Central memory CD8-positive, alpha-beta T cell (primary cell): ENCODE data around the gene IFRD2.

Experiments used
- ATAC-seq: fragments of 150-1000 bp; cut with Tn5 transposase; replicated peaks from 2 replicates; pipeline ENCODE4 v1.10.0; 2022; ENCODE audit warnings: mild to moderate bottlenecking, moderate FRiP score, moderate number of reproducible peaks; ENCODE audit not compliant: poor library complexity, severe bottlenecking; ENCODE audit errors: extremely low read depth
- DNase-seq, 2 donors: peaks; one replicate each; pipeline ENCODE4 v3.0.0; 2021; ENCODE audit warnings: low spot score in 2 of 2
- H3K27ac Mint-ChIP-seq: one replicate; pipeline ENCODE4 v1.8.0; 2022; ENCODE audit warnings: low read depth, mild to moderate bottlenecking, moderate library complexity, mixed read lengths
- H3K27me3 Mint-ChIP-seq: one replicate; pipeline ENCODE4 v1.8.0; 2022; ENCODE audit warnings: mixed read lengths
- H3K36me3 Mint-ChIP-seq: one replicate; pipeline ENCODE4 v1.8.0; 2022; ENCODE audit warnings: mild to moderate bottlenecking, moderate library complexity, mixed read lengths; ENCODE audit not compliant: insufficient read depth
- H3K4me1 Mint-ChIP-seq: one replicate; pipeline ENCODE4 v1.8.0; 2022; ENCODE audit warnings: mixed read lengths
- H3K4me3 Mint-ChIP-seq: one replicate; pipeline ENCODE4 v1.8.0; 2022; ENCODE audit warnings: mild to moderate bottlenecking, moderate library complexity, mixed read lengths
- H3K9me3 Mint-ChIP-seq: one replicate; pipeline ENCODE4 v1.8.0; 2022; ENCODE audit warnings: mixed read lengths

The IFRD2 gene

DNA sequence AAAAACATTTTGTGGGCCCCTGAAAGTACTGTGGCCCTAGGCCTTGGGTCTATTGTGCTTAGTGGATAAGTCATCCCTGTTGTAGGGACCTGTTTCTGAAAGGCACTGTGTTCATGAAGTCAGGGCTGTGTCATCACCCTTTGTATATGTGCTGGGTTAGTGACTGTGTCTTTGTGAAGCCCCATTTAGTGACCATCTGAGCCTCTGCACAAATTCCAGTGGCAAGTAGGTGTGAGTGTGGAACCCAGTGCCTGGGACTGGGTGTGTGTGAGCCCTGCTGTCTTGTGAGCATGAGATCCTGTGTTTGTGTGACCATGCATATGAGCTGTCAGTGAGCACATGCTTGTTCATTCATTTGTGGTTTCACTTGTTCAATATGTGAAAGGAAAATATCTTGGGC, 12.4 kb upstream of the IFRD2 start:
- Mint-ChIP-seq H3K27ac (no peak overlapping the region), H3K27me3 (no peaks in the 10 kb centered on the region), H3K36me3 (peaks cover 4% of the 10 kb centered on the region), H3K4me1 (peaks cover 15% of the 10 kb centered on the region), H3K9me3 (no peaks in the 10 kb centered on the region), H3K4me3 (no peak overlapping the region)
- ATAC-seq = no peak
- DNase-seq = no peak

DNA sequence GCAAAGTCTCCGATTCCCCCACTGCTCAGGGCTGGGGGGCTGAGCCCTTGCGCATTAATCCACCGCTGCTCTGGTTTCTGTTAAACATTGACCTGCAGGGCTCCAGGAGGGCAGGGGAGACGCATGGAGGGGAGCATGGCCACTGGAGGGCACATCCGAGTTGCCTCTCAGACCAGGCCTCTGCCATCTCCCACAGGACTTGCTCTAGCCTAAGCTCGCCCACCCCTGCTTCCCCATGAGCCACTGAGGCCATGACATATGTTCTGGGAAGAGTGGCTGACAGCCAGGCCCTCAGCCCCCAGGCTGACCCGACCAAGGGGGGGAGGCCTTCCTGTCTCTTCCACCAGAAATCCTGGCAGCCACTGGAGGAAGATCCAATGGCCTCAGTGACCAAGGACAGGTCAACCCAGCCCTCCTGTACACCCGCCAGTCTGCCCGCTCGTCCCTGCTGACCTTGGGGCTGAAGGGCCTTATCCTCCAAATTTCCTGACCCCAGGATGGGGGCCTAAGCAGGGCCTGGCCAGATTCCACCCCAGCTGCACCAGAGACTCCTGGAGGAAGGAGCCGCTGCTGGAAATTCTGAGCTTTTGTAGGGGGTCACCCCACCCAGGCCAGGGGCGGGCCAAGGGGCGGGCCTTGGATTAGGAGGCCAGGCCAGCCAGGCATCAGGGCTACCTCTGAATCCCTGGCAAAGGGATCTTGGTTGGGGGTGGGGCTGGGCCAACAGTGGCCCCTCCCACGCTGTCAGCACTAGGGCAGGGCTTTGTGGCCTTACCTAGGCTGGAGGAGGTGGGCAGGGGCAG, 11.0 kb upstream of the IFRD2 start, which contains the start of gene HYAL1:
HYAL1 (minus strand) TSS at position 562 of the 803 bp plus-strand sequence. CDS start 618 bp downstream, outside the sequence.
- no peak within 1 kb of the TSS for H3K27ac Mint-ChIP-seq
- DNase-seq (no peak), ATAC-seq (no peak)
- H3K4me1 Mint-ChIP-seq = peaks cover 24% of the 10 kb centered on the region
- no peaks in the 10 kb centered on the region for H3K27me3 Mint-ChIP-seq
- no peak within 1 kb of the TSS for H3K4me3 Mint-ChIP-seq
- no peaks in the 10 kb centered on the region for H3K9me3 Mint-ChIP-seq
- peaks cover 4% of the 10 kb centered on the region for H3K36me3 Mint-ChIP-seq

GRCh38 chr3:50302095-50303012, 10.1 kb upstream of the IFRD2 start:
- Mint-ChIP-seq H3K9me3 (no peaks in the 10 kb centered on the region), H3K4me3 (no peak overlapping the region), H3K36me3 (peaks cover 4% of the 10 kb centered on the region), H3K4me1 (peaks cover 26% of the 10 kb centered on the region), H3K27ac (no peak overlapping the region), H3K27me3 (no peaks in the 10 kb centered on the region)
- DNase-seq (no peak), ATAC-seq (no peak)

- H3K27me3 Mint-ChIP-seq = no peaks in the 10 kb centered on the region
- H3K27ac Mint-ChIP-seq = peak overlapping the region; percentile 96
- H3K4me1 Mint-ChIP-seq = peaks cover 26% of the 10 kb centered on the region
- H3K36me3 Mint-ChIP-seq = peaks cover 4% of the 10 kb centered on the region
- peak overlapping the region; percentile 92 for H3K4me3 Mint-ChIP-seq
- ATAC-seq (no peak), DNase-seq (no peak)
- H3K9me3 Mint-ChIP-seq = no peaks in the 10 kb centered on the region
These were observed 8.5 kb upstream of the IFRD2 start for GRCh38 chr3:50300681-50301254.

- ATAC-seq (no peak), DNase-seq (no peak)
- H3K36me3 Mint-ChIP-seq = peaks cover 4% of the 10 kb centered on the region
- H3K4me1 Mint-ChIP-seq = peaks cover 26% of the 10 kb centered on the region
- peak overlapping the region; percentile 92 for H3K4me3 Mint-ChIP-seq
- H3K27me3 Mint-ChIP-seq = no peaks in the 10 kb centered on the region
- H3K27ac Mint-ChIP-seq = peak overlapping the region; percentile 96
- H3K9me3 Mint-ChIP-seq = no peaks in the 10 kb centered on the region
These were observed 7.9 kb upstream of the IFRD2 start for GRCh38 chr3:50299929-50300680.

DNA sequence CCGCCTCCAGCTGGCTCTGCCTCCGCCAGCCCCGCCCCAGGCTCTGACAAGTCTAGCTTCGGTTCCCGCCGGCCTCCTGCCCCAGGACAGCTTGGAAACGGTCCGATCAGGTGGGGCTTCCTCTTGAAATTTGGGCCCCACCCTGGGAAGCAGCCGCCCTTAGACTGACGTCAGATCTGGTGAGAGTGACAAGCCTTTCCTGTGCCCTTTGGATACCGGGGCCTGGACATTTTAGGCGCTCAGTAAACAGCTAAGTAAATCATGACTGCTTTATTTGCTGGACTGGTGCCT, 7.4 kb upstream of the IFRD2 start:
- no peaks in the 10 kb centered on the region for H3K27me3 Mint-ChIP-seq
- no peak for ATAC-seq
- no peak for DNase-seq
- peak overlapping the region; percentile 92 for H3K4me3 Mint-ChIP-seq
- H3K9me3 Mint-ChIP-seq = no peaks in the 10 kb centered on the region
- peak overlapping the region; percentile 96 for H3K27ac Mint-ChIP-seq
- peaks cover 26% of the 10 kb centered on the region for H3K4me1 Mint-ChIP-seq
- peaks cover 4% of the 10 kb centered on the region for H3K36me3 Mint-ChIP-seq

GRCh38 chr3:50298836-50299637, 6.8 kb upstream of the IFRD2 start, which contains the start of the genes HYAL3 and NAA80:
Gene HYAL3, minus strand, starts transcription at chr3:50299405. Its CDS starts 3,803 bp downstream, at chr3:50295602.
Gene NAA80, minus strand, starts transcription at chr3:50299405. Its CDS starts 1,942 bp downstream, at chr3:50297463.
- ATAC-seq (peak; percentile 86), DNase-seq (peak; percentile 99 to 100)
- Mint-ChIP-seq H3K27ac (peak within 1 kb of the TSS; percentile 96), H3K36me3 (peaks cover 2% of the 10 kb centered on the region), H3K9me3 (no peaks in the 10 kb centered on the region), H3K4me3 (peak within 1 kb of the TSS; percentile 92), H3K4me1 (peaks cover 26% of the 10 kb centered on the region), H3K27me3 (no peaks in the 10 kb centered on the region)

DNA sequence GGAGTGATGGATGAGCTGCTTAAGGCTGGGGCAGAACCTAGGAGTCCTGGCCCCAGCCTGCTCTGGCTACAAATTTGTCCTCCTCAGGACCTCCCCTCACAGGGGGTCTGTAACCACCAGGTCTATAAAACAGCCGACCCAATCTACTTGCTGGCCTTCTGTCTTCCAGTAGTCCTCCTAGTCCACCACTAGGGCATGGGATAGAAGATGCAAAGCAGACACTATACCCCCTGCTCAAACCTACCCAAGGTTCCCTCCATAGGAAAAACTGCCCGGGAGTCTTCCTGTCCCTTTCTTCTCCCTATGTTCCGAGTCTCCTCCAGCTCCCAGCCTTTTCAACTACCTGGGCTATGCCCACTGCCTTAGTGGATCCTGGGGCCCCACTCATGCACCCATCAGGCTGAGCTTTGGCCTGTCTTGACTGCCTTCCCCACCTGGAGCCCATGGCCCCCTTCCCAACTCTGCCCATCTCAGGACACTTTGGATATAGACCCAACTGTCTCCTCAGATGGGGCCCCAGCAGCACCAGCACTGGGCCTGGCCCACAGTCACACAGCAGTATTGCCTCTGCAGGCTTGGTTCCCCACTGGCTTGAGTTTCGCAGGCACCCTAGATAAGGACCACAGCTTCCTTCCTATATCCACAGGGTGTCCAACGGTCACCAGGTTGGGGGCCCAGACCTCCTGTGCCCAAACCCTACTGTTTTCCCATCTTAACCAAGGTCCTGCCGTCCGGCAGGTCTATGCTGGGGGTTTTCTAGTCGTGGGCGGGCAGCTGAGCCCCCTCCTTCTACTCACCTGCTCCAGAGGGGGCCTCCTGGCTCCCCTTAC, 5.9 kb upstream of the IFRD2 start:
- Mint-ChIP-seq H3K36me3 (peaks cover 2% of the 10 kb centered on the region), H3K27me3 (no peaks in the 10 kb centered on the region), H3K27ac (peak overlapping the region; percentile 96), H3K4me1 (peaks cover 28% of the 10 kb centered on the region), H3K9me3 (no peaks in the 10 kb centered on the region), H3K4me3 (peak overlapping the region; percentile 92)
- DNase-seq (no peak), ATAC-seq (no peak)

GRCh38 chr3:50297384-50297775, 5.2 kb upstream of the IFRD2 start:
- DNase-seq (no peak), ATAC-seq (no peak)
- Mint-ChIP-seq H3K27me3 (no peaks in the 10 kb centered on the region), H3K4me3 (no peak overlapping the region), H3K27ac (no peak overlapping the region), H3K36me3 (peaks cover 5% of the 10 kb centered on the region), H3K9me3 (no peaks in the 10 kb centered on the region), H3K4me1 (peaks cover 31% of the 10 kb centered on the region)

- peaks cover 33% of the 10 kb centered on the region for H3K4me1 Mint-ChIP-seq
- no peaks in the 10 kb centered on the region for H3K27me3 Mint-ChIP-seq
- H3K9me3 Mint-ChIP-seq = no peaks in the 10 kb centered on the region
- H3K36me3 Mint-ChIP-seq = peaks cover 6% of the 10 kb centered on the region
- H3K27ac Mint-ChIP-seq = no peak overlapping the region
- DNase-seq (no peak), ATAC-seq (no peak)
- H3K4me3 Mint-ChIP-seq = no peak overlapping the region
These were observed 4.6 kb upstream of the IFRD2 start for GRCh38 chr3:50296721-50297383.
